Measurements from ENCODE around the gene ARL16.
A peak's percentile ranks its signal among the peaks of the same experiment; 100 is the strongest.

The ARL16 gene

GRCh38 chr17:81713004-81713555 lies 29.5 kb upstream of the ARL16 start:
- TF ChIP-seq ARNT (IDR thresholded peaks at IDR 0.05) (no peak), FOXA1 (IDR thresholded peaks at IDR 0.05) (no peak), CTBP1 (IDR thresholded peaks at IDR 0.05; ENCODE audit: borderline replicate concordance) (no peak), HDGF (IDR thresholded peaks at IDR 0.05; ENCODE audit: borderline replicate concordance) (no peak), SP1 (IDR thresholded peaks at IDR 0.05) (no peak), L3MBTL2 (conservative IDR thresholded peaks at IDR 0.05) (no peak), ZNF384 (IDR thresholded peaks at IDR 0.05) (no peak; the same call in 1 of the 2 replicates), NFRKB (IDR thresholded peaks at IDR 0.05) (no peak), FOXM1 (IDR thresholded peaks at IDR 0.05; ENCODE audit: borderline replicate concordance) (no peak), LEF1 (IDR thresholded peaks at IDR 0.05; ENCODE audit: borderline replicate concordance) (no peak), ELF4 (IDR thresholded peaks at IDR 0.05) (no peak), TARDBP (IDR thresholded peaks at IDR 0.05) (no peak), SUZ12 (IDR thresholded peaks at IDR 0.05) (no peak), FOXK2 (IDR thresholded peaks at IDR 0.05) (no peak), BHLHE40 (IDR thresholded peaks at IDR 0.05; ENCODE audit: borderline replicate concordance) (no peak), PKNOX1 (IDR thresholded peaks at IDR 0.05) (no peak)
- CTCF ChIA-PET = interaction anchor here (0.9 to 1.6 kb wide), 3 partner anchors 11 to 38 kb away, joined by 3 to 4 read pairs (median 3); no protein-coding TSS in a partner anchor
- POLR2A ChIA-PET = interaction anchor here (0.5 to 7.5 kb wide), 7 partner anchors 8 to 322 kb away, joined by 3 to 76 read pairs (median 6); partner anchors contain the start of genes ARL16, HGS and MRPL12

GRCh38 chr17:81712468-81713003 lies 28.9 kb upstream of the ARL16 start:
- DNase-seq (ENCODE audit: extremely low spot score) = peak; percentile 47
- CTCF ChIA-PET = interaction anchor here (0.9 to 1.6 kb wide), 3 partner anchors 10 to 37 kb away, joined by 3 to 4 read pairs (median 3); no protein-coding TSS in a partner anchor
- TF ChIP-seq LEF1 (IDR thresholded peaks at IDR 0.05; ENCODE audit: borderline replicate concordance) (no peak), PKNOX1 (IDR thresholded peaks at IDR 0.05) (no peak), L3MBTL2 (conservative IDR thresholded peaks at IDR 0.05) (peak; percentile 42), CTBP1 (IDR thresholded peaks at IDR 0.05; ENCODE audit: borderline replicate concordance) (no peak), BHLHE40 (IDR thresholded peaks at IDR 0.05; ENCODE audit: borderline replicate concordance) (no peak)
- POLR2A ChIA-PET = interaction anchor here (0.6 to 7.5 kb wide), 7 partner anchors 8 to 187 kb away, joined by 3 to 76 read pairs (median 6); partner anchors contain the start of genes ARL16, HGS and MRPL12

More at GRCh38 chr17:81713004-81713555, 29.5 kb upstream of the ARL16 start:
- no peak for DNase-seq (ENCODE audit: extremely low spot score)

DNA sequence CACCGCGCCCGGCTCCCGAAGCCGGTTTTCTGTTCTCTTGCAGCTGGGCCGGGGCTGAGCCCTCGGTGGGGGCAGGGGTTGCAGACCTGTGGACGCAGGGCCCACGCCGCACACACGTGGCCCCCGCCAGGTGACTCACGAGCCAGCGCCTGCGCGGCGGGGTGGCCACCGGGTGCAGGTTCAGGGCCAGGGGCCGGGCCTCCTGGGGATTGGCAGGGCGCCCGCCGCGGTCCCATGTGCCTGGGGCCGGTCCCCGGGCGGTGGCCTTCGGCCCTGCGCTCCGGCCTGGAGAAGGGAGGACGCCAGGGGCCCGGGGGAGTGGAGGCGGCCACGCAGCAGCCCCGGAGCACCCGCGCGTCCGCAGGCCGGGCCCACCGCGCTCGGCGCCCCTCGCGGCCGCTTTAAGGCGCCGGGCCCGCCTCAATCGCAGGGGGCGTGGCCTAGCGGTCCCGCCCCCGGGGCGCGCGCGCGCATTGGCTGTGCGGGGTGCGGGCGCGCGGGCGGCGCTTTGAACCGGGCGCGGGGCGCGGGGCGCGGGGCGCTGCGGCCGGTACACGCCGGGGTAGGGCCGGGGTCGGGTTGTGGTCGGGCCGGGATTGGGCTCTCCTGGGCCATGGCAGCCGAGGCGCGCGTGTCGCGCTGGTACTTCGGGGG lies 28.3 kb upstream of the ARL16 start, which contains the start of gene SLC25A10:
Gene SLC25A10, plus strand, starts transcription at position 471 of the 654 bp plus-strand sequence. Its CDS starts 143 bp downstream, at position 614.
- CTCF ChIA-PET = interaction anchor here (0.9 to 1.6 kb wide), 3 partner anchors 10 to 37 kb away, joined by 3 to 7 read pairs (median 3); no protein-coding TSS in a partner anchor
- TF ChIP-seq FOXK2 (IDR thresholded peaks at IDR 0.05) = no peak
- TF ChIP-seq ARNT (IDR thresholded peaks at IDR 0.05) = peak; percentile 3; the same call in 1 of the 2 replicates
- TF ChIP-seq FOXM1 (IDR thresholded peaks at IDR 0.05; ENCODE audit: borderline replicate concordance) = peak; percentile 79
- TF ChIP-seq L3MBTL2 (conservative IDR thresholded peaks at IDR 0.05) = peak; percentile 88
- DNase-seq (ENCODE audit: extremely low spot score) = peak; percentile 90
- POLR2A ChIA-PET = interaction anchor here (0.6 to 7.5 kb wide), 8 partner anchors 9 to 186 kb away, joined by 3 to 76 read pairs (median 6); partner anchors contain the start of genes ARL16, HGS and MRPL12

- ChIA-PET CTCF (interaction anchor here (1.2 kb wide), 1 partner anchor 35 kb away, joined by 7 read pairs; no protein-coding TSS in a partner anchor), POLR2A (interaction anchor here (0.8 to 7.5 kb wide), 8 partner anchors 8 to 275 kb away, joined by 3 to 76 read pairs (median 8); partner anchors contain the start of genes ARL16, HGS and MRPL12)
- DNase-seq (ENCODE audit: extremely low spot score) = no peak
- no peak for TF ChIP-seq NFRKB (IDR thresholded peaks at IDR 0.05)
- TF ChIP-seq FOXA1 (IDR thresholded peaks at IDR 0.05) = no peak
- TF ChIP-seq SP1 (IDR thresholded peaks at IDR 0.05) = no peak
- no peak for TF ChIP-seq LEF1 (IDR thresholded peaks at IDR 0.05; ENCODE audit: borderline replicate concordance)
- no peak for TF ChIP-seq ELF4 (IDR thresholded peaks at IDR 0.05)
- no peak for TF ChIP-seq PKNOX1 (IDR thresholded peaks at IDR 0.05)
- TF ChIP-seq FOXM1 (IDR thresholded peaks at IDR 0.05; ENCODE audit: borderline replicate concordance) = no peak
- TF ChIP-seq TARDBP (IDR thresholded peaks at IDR 0.05) = no peak
- no peak for TF ChIP-seq SUZ12 (IDR thresholded peaks at IDR 0.05)
Measured at GRCh38 chr17:81710514-81711308, 27.1 kb upstream of the ARL16 start.

DNA sequence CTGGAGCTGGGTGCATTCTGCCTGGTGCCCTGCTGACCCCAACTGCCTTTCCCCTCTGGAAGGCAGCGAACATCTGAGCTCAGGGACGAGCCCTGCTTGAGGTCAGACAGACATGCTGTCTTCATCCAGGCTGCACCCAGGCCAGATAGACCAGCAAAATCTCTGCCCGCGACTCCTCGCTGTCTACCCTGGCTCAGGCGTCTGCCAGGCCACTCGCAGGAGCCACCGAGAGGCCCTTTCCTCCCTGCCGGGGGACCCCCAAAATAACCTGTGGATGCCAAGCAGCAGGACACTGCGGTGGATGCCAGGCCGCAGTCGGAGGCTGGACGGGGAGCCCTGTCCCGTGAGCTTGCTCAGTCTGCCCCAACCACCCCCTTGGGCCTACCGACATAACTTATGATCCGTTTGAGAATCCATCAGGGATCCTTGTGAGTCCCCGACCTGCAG lies 25.2 kb upstream of the ARL16 start:
- ChIA-PET CTCF (interaction anchor here (0.8 to 1.0 kb wide), 2 partner anchors 25 to 144 kb away, joined by 3 read pairs; partner anchors contain the start of genes ARL16 and HGS), POLR2A (interaction anchor here (0.6 to 1.9 kb wide), 5 partner anchors 13 to 124 kb away, joined by 3 to 9 read pairs (median 3); partner anchors contain the start of genes ARL16, HGS and MCRIP1)
- TF ChIP-seq HDGF (IDR thresholded peaks at IDR 0.05; ENCODE audit: borderline replicate concordance) = 0 out of 2 replicates have a peak, but pooled peaks have one; percentile 14
- TF ChIP-seq FOXM1 (IDR thresholded peaks at IDR 0.05; ENCODE audit: borderline replicate concordance) = no peak
- no peak for TF ChIP-seq ARNT (IDR thresholded peaks at IDR 0.05)
- TF ChIP-seq LEF1 (IDR thresholded peaks at IDR 0.05; ENCODE audit: borderline replicate concordance) = no peak
- TF ChIP-seq ELF4 (IDR thresholded peaks at IDR 0.05) = no peak
- no peak for TF ChIP-seq BHLHE40 (IDR thresholded peaks at IDR 0.05; ENCODE audit: borderline replicate concordance)
- no peak for TF ChIP-seq FOXK2 (IDR thresholded peaks at IDR 0.05)
- TF ChIP-seq SUZ12 (IDR thresholded peaks at IDR 0.05) = no peak
- no peak for TF ChIP-seq L3MBTL2 (conservative IDR thresholded peaks at IDR 0.05)
- DNase-seq (ENCODE audit: extremely low spot score) = no peak

All from HEK293T (cell line).